H1 (cell line): Measurements from ENCODE around the gene KRTCAP2. TPM values are rescaled to one million over a fixed set of nuclear protein-coding genes. Genes with fewer than 3 reads are reported as not detected.

Experiments
- ASH2L ChIP-seq: fragments of 200-600, 300-600 bp; sonication (generic); IDR thresholded peaks from one replicate; pipeline ENCODE4 v1.7.1; 2017; ENCODE audit warnings: low read length
- ATF3 ChIP-seq: IDR thresholded peaks from 2 replicates; pipeline ENCODE4 v1.6.1; 2011; ENCODE audit warnings: low read depth, mild to moderate bottlenecking, low read length; ENCODE audit not compliant: insufficient read depth
- BACH1 ChIP-seq: IDR thresholded peaks from 2 replicates; pipeline ENCODE4 v1.6.1; 2012; ENCODE audit warnings: low read length, improper control_type of control experiment
- BRCA1 ChIP-seq: IDR thresholded peaks from 2 replicates; pipeline ENCODE4 v1.6.1; 2012; ENCODE audit warnings: low read depth, low read length, improper control_type of control experiment
- JUN ChIP-seq: IDR thresholded peaks from 2 replicates; pipeline ENCODE4 v1.6.1; 2011; ENCODE audit warnings: low read depth, mild to moderate bottlenecking, improper control_type of control experiment, low read length
- KDM1A ChIP-seq: fragments of 200-600, 300-600 bp; sonication (generic); IDR thresholded peaks from 2 replicates; pipeline ENCODE4 v1.7.1; 2016; ENCODE audit warnings: mild to moderate bottlenecking, low read length, borderline replicate concordance
- KDM5A ChIP-seq: fragments of 200-600 bp; IDR thresholded peaks from 2 replicates; pipeline ENCODE4 v1.7.1; 2012; ENCODE audit warnings: mild to moderate bottlenecking, low read length, inconsistent platforms, mixed read lengths
- RAD21 ChIP-seq, 2 experiments: IDR thresholded peaks in 1 of 2; conservative IDR thresholded peaks in 1 of 2; 2 replicates each; pipeline ENCODE4 v1.6.1; 2011; ENCODE audit warnings: low read depth in 2 of 2, low read length in 2 of 2, improper control_type of control experiment in 1 of 2, inconsistent platforms in 1 of 2, mild to moderate bottlenecking in 1 of 2, moderate library complexity in 1 of 2
- RBBP5 ChIP-seq: IDR thresholded peaks from 2 replicates; pipeline ENCODE4 v1.7.1; 2012; ENCODE audit warnings: low read depth, mild to moderate bottlenecking, inconsistent platforms, low read length, moderate library complexity, borderline replicate concordance
- SAP30 ChIP-seq: fragments of 300-600 bp; sonication (generic); IDR thresholded peaks from 2 replicates; pipeline ENCODE4 v1.7.1; 2012; ENCODE audit warnings: low read length, moderate library complexity, mild to moderate bottlenecking, inconsistent platforms; ENCODE audit not compliant: insufficient read depth, insufficient replicate concordance
- YY1 ChIP-seq: IDR thresholded peaks from 2 replicates; pipeline ENCODE4 v1.6.1; 2011; ENCODE audit warnings: low read depth, mild to moderate bottlenecking, low read length
- ZNF274 ChIP-seq: IDR thresholded peaks from 2 replicates; pipeline ENCODE4 v1.7.0; 2012; ENCODE audit warnings: low read length, borderline replicate concordance; ENCODE audit errors: extremely low read depth
- polyA plus RNA-seq, 7 experiments: library from polyadenylated mRNA; depleted of rRNA in 3 of 7; stranded (reverse) in 5 of 7; unstranded in 2 of 7; fragments of >200 nt in 5 of 7; fragments of 200-250 nt in 2 of 7; gene quantifications; 1 replicate in 5 of 7; 2 replicates in 1 of 7; 4 replicates in 1 of 7; pipeline versions ENCODE4 v1.2.1 to v1.2.3, GENCODE V29; 2011 to 2013; ENCODE audit warnings: missing spikeins in 2 of 7, mixed read lengths in 2 of 7
- total RNA-seq: library from RNA; stranded (reverse); fragmentation: NEBNext Ultra II Directional; extraction: Animal tissue kit (Norgen Biotek cat#: 25700); gene quantifications from 2 replicates; pipeline ENCODE4 v1.2.1, GENCODE V29; 2021

The KRTCAP2 gene
- total and polyA plus RNA-seq, 2 of the 8 experiments (the other 6 are each of a cell fraction or from before 2014, with no cell fraction given), result 146 to 317 TPM

DNA sequence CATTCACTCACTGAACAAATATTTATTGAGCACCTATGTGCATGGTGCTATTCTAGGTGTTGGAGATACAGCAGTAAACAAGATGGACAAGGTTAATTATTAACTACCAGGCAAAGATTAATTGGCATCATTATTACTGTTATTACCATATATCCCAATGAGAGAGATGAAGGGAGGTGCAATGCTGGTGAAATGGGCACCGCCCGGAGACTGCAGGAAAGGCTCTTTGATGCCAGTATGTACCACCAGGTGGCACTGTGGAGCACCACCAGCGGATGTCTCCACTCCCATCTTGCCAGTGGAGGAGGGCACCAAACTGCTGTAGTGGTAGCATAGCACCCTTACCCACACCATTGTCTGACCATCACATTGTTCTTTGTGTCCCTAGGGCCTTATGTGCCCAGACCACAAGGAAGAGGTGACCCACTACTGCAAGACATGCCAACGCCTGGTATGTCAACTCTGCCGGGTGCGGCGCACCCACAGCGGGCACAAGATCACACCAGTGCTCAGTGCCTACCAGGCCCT lies 3.5 kb upstream of the KRTCAP2 start (continued):
- no peak for TF ChIP-seq KDM1A
- no peak for TF ChIP-seq JUN
- peak; percentile 37; the same call in 1 of the 2 replicates for TF ChIP-seq YY1
- TF ChIP-seq BRCA1, result no peak
- TF ChIP-seq KDM5A, result no peak
- no peak for TF ChIP-seq ZNF274
- TF ChIP-seq RAD21 (IDR thresholded peaks at IDR 0.05 in 1 of 2, conservative IDR thresholded peaks at IDR 0.05 in 1 of 2; ENCODE audit: low read depth in 2 of 2, low read length in 2 of 2), result peak; percentile 55 to 61
- no peak for TF ChIP-seq ASH2L
- no peak for TF ChIP-seq SAP30
- no peak for TF ChIP-seq BACH1
- TF ChIP-seq RBBP5, result no peak
- no peak for TF ChIP-seq ATF3
